ENCODE measurements around the gene JUP.
A peak's percentile ranks its signal among the peaks of the same experiment; 100 is the strongest.
"Not testable (repeated sequence)": the region's sequence is repeated elsewhere in the genome, so short reads cannot be mapped to it uniquely, and the experiment has no call there.

The JUP gene

GRCh38 chr17:41781404-41782110 lies 5.0 kb downstream of the JUP start:
- no peak for DNase-seq (ENCODE audit: low spot score)

- no peak for DNase-seq (ENCODE audit: low spot score)
These were observed 6.6 kb downstream of the JUP start for GRCh38 chr17:41779954-41780353.

DNA sequence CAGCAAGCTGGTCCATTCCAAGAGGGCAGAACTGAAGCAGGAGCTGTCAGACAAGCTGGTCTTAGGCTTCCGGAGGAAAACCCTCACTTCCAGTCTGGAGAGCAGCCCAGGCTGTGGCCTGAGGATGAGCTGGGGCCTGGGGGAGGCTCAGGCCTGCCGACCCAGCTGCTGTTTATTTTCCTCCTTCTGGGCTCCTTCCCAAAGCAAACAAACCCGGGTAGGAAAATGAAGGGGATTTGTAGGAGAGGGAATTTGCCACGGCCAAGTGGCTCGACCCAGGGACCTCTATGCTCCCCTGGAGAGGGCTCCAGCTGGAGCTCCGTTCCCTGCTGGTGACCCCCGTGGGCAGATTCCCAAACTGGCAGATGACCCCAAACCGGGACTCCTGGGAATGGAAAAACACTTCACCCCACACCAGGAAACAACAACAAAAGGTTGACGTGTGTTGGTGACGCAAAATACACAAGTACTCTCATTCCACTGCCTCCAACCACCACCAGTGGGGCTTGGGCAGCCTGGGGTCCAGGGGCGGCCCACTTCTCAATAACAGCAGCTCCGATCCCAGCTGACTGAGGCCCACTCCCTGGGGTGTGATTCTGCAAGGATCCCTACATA lies 8.8 kb downstream of the JUP start:
- DNase-seq (ENCODE audit: low spot score) = peak; percentile 72

- DNase-seq (ENCODE audit: low spot score) = no peak
These were observed 9.3 kb downstream of the JUP start for GRCh38 chr17:41777157-41777573.

DNA sequence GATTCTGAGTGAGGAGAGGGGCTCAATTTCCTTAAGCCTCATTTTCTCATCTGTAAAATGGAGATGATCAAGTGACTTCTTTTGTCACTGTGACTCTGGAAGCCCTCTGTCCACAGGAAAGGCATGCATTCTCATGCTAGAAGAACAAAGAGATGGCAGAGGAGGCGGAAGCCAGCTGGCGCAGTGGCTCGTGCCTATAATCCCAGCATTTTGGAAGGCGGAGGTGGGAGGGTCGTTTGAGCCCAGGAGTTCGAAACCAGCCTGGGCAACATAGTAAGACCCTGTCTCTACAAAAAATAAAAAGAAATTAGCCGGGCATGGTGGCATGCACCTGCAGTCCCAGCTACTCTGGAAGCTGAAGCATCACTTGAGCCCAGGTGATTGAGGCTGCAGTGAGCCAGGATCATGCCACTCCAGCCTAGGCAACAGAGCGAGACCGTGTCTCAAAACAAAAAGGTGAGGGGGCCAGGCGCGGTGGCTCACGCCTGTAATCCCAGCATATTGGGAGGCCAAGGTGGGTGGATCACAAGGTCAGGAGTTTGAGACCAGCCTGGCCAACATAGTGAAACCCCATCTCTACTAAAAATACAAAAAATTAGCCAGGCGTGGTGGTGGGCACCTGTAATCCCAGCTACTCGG lies 10.1 kb downstream of the JUP start:
- DNase-seq (ENCODE audit: low spot score) = not testable (repeated sequence)

DNA sequence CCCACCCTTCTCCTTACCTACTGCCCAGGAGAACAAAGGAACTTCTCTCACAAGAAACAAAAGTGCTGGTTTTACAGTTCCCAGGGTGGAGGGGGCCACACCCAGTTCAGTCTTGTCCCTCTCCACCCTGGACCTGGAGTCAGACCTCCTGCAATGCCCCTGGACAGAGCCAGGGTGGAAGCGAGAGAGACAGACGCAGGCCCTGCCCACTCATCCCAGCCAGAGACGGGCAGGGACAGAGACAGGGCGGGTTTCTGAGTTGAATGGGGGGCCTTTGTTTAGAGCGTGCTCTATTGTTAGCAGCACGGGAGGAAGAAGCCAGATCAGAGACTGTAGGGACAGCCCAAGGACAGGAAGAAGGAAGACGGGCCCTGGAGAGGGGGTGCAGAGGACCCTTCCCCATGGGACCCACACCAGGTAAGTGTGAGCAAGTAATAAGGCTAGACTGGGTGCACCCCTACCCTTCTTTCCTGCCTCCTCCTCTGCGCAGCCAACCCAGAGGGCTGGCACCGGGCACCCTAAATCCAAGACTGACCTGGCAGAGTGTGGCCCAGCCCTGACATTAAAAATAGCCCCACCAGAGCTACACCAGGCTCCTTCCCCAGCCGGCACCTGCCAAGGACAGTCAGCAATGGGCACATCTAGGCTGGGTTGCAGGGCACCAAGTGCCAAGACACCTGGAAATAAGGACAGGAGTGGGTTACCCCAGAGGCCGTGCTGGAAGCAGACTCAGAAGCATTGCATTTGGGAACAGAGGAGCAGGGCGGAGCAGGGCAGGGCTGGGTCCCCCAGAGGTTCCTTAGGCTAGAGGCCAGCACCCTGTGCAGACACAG lies 10.9 kb downstream of the JUP start:
- DNase-seq (ENCODE audit: low spot score) = no peak

GRCh38 chr17:41773731-41774193 lies 12.7 kb downstream of the JUP start:
- no peak for DNase-seq (ENCODE audit: low spot score)

DNA sequence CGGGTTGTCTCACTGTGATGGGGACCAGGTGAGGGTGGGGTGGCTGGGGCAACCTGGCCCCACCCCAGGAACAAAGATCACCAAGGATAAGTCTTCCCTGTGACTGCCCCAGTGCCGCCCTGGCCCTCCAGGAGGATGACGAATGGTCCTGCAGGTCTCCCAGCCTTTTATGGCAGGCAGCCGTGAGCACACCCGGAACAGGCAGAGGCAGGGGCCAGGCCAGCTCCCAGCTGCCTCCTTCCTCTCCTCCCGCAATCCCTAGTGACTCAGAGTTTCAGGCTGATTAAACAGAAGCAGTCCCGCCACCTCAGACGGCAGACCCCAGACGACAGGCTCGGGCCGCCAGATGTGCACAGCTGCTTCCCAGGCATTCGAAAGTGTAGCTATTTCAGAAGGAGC lies 13.3 kb downstream of the JUP start:
- DNase-seq (ENCODE audit: low spot score) = peak; percentile 65

DNA sequence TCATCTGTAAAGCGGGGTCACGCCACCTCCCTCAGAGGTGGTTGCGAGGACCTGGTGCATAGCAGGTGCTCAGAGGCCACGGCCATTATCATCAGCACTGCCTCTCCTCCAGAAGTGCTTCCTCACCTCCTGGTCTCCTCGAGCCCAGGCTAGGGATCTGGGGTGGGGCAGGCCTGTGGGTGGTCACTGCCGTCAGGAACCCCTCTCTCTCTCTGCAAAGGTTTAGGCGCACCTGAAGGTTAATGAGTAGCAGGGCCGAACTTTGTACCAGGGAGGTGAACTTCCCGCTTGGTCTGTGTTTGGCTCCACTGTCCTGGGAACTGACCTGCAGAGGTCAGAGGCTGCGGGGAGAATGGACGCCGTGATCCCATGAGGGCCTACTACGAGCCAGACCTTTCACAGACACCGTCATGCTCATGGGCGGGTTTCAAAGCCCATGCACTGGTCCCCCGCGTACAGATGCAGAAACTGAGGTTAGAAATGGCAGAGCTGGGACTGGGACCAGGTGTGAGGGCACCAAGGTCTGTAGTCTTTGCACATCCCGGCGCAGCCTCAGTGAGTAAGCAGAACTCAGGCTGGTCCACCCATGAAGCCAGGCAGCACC lies 13.8 kb downstream of the JUP start:
- DNase-seq (ENCODE audit: low spot score) = peak; percentile 70

DNA sequence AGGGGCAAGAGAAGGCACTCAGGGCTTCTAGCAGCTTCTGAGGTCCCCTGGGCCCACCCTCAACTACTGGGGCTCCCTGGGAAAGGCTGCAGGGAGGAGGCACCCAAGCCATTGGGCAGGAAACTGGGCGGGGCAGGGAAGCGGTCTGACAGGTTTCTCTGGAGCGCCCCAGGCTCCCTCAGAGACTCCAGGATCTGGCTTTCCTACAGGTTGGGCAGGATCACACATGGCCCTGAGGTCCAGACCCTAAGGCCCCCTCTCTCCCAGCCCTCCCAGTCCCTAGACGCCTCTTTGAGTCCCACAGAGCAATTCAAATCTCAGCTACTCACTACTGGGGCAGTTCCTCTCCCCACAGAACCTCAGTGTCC lies 14.3 kb downstream of the JUP start:
- DNase-seq (ENCODE audit: low spot score) = no peak

- no peak for DNase-seq (ENCODE audit: low spot score)
These were observed 14.9 kb downstream of the JUP start for GRCh38 chr17:41771389-41772206.

DNA sequence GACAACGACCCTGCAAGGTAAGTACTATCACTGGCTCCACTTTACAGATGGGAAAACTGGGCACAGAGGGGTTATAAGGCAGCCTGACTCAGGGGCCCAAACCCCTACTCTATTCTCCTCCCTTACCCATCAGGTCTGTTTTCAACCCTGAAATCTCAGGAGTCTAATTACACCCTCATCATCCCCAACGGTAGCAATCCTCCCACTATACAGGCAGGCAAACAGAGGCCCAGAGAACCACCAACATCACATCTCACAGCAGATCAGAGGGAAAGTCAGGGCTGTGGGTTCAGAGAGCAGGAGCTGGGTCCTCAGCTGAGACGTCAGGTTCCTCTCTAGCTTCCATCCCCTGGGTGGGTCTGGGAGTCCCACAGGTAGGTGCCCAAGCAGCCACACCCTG lies 16.5 kb downstream of the JUP start:
- DNase-seq (ENCODE audit: low spot score) = no peak

DNA sequence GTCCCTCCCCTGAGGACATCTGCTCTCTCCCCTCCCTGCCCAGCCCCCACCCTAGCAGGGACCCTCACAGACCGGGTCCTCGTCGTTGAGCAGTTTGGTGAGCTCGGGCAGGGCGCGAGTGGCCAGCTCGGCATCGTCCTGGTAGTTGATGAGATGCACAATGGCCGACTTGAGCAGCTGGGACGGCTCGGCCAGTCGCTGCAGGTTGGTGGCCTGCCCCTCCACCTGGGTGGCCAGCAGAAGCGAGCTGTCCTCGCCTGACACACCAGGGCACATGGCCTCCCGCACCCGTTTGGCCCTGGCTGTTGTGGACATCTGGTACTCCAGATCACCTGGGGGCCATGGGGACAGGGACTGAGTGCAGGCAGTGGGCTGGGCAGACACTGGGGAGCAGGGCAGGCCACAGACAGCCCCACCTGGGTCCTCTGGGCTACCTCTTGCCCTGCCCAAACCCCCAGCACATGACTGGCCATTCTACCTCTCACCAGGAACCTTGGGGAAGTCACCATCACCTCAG lies 17.1 kb downstream of the JUP start:
- no peak for DNase-seq (ENCODE audit: low spot score)

DNA sequence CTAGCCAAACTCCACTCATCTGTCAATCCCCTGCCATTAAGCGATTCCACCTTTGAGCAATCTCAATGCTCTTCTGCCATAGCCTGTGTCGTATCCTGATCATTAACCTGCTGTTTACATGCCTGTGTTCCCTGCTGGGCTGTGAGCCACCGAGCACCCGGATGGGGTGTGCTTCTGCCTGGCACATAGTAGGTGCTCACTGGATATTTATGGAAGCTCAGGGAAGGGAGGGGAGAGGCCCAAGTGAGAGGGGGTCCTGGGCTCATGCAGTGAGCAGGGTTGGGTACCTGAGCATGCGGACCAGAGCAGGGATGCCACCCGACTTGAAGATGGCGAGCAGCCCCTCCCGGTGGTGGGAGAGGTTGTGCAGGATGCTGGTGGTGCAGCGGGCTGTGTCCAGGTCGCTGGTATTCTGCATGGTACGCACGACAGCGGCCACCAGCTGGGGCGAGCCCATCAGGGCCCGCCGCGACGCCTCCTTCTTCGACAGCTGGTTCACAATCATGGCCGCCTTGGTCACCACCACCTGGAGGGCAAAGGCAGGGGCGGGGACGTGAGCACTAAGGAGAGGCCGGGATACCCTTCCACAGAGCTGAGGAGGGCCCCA lies 17.7 kb downstream of the JUP start:
- DNase-seq (ENCODE audit: low spot score) = no peak

GRCh38 chr17:41767324-41768042 lies 19.0 kb downstream of the JUP start:
- no peak for DNase-seq (ENCODE audit: low spot score)

- DNase-seq (ENCODE audit: low spot score) = no peak
These were observed 20.4 kb downstream of the JUP start for GRCh38 chr17:41766135-41766534.

DNA sequence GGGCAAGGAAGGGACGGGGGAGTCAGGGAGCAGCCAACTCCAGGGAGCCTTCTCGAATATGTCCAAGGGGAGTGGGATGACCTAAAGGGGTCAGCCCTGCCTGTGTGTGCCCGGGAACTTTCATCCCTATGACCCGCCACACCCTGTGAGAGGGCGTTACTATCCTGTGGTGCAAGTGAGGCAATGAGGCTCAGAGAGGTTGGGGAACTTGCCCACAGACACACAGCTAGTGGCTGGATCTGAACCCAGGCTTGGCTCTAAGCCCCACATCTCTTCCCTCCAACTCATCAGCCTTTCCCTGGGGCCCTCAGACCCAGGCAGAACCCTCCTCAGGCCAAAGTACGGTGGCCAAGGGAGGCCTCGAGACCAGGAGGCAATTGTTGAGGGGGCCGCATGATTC lies 23.2 kb downstream of the JUP start:
- DNase-seq (ENCODE audit: low spot score) = no peak

- no peak for DNase-seq (ENCODE audit: low spot score)
These were observed 23.7 kb downstream of the JUP start for GRCh38 chr17:41762841-41763240.

DNA sequence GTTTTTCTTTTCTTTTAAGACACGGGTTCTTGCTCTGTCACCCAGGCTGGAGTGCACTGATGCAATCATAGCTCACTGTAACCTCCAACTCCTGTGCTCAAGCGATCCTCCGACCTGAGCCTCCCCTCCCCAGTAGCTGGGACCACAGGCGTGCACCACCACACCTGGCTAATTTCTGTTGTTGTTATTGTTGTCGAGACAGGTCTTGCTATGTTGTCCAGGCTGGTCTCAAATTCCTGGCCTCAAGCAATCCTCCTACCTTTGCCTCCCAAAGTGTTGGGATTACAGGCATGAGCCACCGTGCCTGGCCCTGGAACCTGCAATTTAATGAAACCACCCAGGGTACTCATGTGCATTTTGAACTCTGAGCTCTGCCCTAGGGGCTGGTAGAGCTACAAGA lies 24.1 kb downstream of the JUP start:
- no peak for DNase-seq (ENCODE audit: low spot score)

GRCh38 chr17:41760878-41761277 lies 25.6 kb downstream of the JUP start:
- no peak for DNase-seq (ENCODE audit: low spot score)
